GM18517 (cell line): ENCODE results near the gene PPIL6.

Experiments
- ATAC-seq: cut with Tn5 transposase; IDR thresholded peaks from one replicate; pipeline ENCODE4 v1.9.1; 2021; ENCODE audit warnings: mild to moderate bottlenecking, moderate library complexity; ENCODE audit not compliant: unreplicated experiment

Gene PPIL6

GRCh38 chr6:109440331-109441068 is at the start of gene PPIL6, which contains the start of gene SMPD2:
TSS of gene PPIL6 (minus strand) at chr6:109440628. CDS start at chr6:109440590, 38 bp downstream.
TSS of gene SMPD2 (plus strand) at chr6:109440724. CDS start at chr6:109441122, 398 bp downstream.
- ATAC-seq: peak; percentile 77

GRCh38 chr6:109488001-109488400 is 47.6 kb upstream of the PPIL6 start:
- no peak for ATAC-seq

GRCh38 chr6:109486068-109486467 is 45.6 kb upstream of the PPIL6 start:
- ATAC-seq: no peak

- ATAC-seq: no peak
These were observed 45.0 kb upstream of the PPIL6 start for GRCh38 chr6:109485266-109485935.

- ATAC-seq: no peak
These were observed 43.7 kb upstream of the PPIL6 start for GRCh38 chr6:109484122-109484521.

GRCh38 chr6:109483735-109484057 is 43.3 kb upstream of the PPIL6 start:
- ATAC-seq: peak; percentile 19

GRCh38 chr6:109482905-109483734 is 42.7 kb upstream of the PPIL6 start, which contains the start of gene ZBTB24:
TSS of gene ZBTB24 (minus strand) at chr6:109483219. CDS start at chr6:109482026, 1,193 bp downstream.
- peak; percentile 63 for ATAC-seq

GRCh38 chr6:109480993-109481480 is 40.6 kb upstream of the PPIL6 start:
- ATAC-seq: no peak

GRCh38 chr6:109478841-109479624 is 38.6 kb upstream of the PPIL6 start:
- no peak for ATAC-seq

- no peak for ATAC-seq
These were observed 37.9 kb upstream of the PPIL6 start for GRCh38 chr6:109478222-109478805.

GRCh38 chr6:109477725-109478124 is 37.3 kb upstream of the PPIL6 start:
- ATAC-seq: peak; percentile 43

- no peak for ATAC-seq
These were observed 36.8 kb upstream of the PPIL6 start for GRCh38 chr6:109477184-109477583.

- no peak for ATAC-seq
These were observed 35.2 kb upstream of the PPIL6 start for GRCh38 chr6:109475625-109476024.

GRCh38 chr6:109474995-109475394 is 34.6 kb upstream of the PPIL6 start:
- ATAC-seq: no peak

GRCh38 chr6:109473120-109473519 is 32.7 kb upstream of the PPIL6 start:
- no peak for ATAC-seq

GRCh38 chr6:109472132-109472995 is 31.9 kb upstream of the PPIL6 start:
- peak; percentile 52 for ATAC-seq

- no peak for ATAC-seq
These were observed 30.8 kb upstream of the PPIL6 start for GRCh38 chr6:109471105-109471810.

- ATAC-seq: no peak
These were observed 29.3 kb upstream of the PPIL6 start for GRCh38 chr6:109469591-109470189.
